Fibroblast of lung (primary cell): ENCODE measurements around the gene SORL1-AS1.

Experiments
- DNase-seq, 2 donors: peaks; one replicate each; pipeline versions ENCODE4 v3.0.0 to v3.0.0-alpha.2; 2010; ENCODE audit warnings: low read depth in 2 of 2
- H2AFZ ChIP-seq: 2 replicates; pipeline ENCODE4 v1.5.1; 2012; ENCODE audit warnings: low read length, control low read depth, inconsistent platforms
- H3K27ac ChIP-seq: 2 replicates; pipeline ENCODE4 v1.5.1; 2011; ENCODE audit warnings: low read length, control low read depth; ENCODE audit not compliant: insufficient read depth
- H3K27me3 ChIP-seq: 2 replicates; pipeline ENCODE4 v1.5.1; 2011; ENCODE audit warnings: mild to moderate bottlenecking, low read length; ENCODE audit not compliant: control insufficient read depth, insufficient read depth
- H3K36me3 ChIP-seq: 2 replicates; pipeline ENCODE4 v1.5.1; 2011; ENCODE audit warnings: low read length; ENCODE audit not compliant: control insufficient read depth, insufficient read depth
- H3K4me1 ChIP-seq: 2 replicates; pipeline ENCODE4 v1.5.1; 2011; ENCODE audit warnings: low read length; ENCODE audit not compliant: control insufficient read depth, insufficient read depth; ENCODE audit errors: extremely low read depth
- H3K4me2 ChIP-seq: 2 replicates; pipeline ENCODE4 v1.5.1; 2011; ENCODE audit warnings: low read length, control low read depth; ENCODE audit not compliant: insufficient read depth; ENCODE audit errors: extremely low read depth
- H3K4me3 ChIP-seq, 4 experiments: fragments of 200-600 bp in 1 of 4; sonication (generic) in 1 of 4; replicated peaks in 1 of 4; 2 replicates each; pipeline ENCODE4 v1.5.1; 2011 to 2016; ENCODE audit warnings: low read length in 4 of 4, low read depth in 3 of 4, mild to moderate bottlenecking in 3 of 4, control low read depth in 2 of 4, inconsistent platforms in 1 of 4, mixed read lengths in 1 of 4; ENCODE audit not compliant: insufficient read depth in 1 of 4; ENCODE audit errors: control extremely low read depth in 1 of 4
- H3K79me2 ChIP-seq: 2 replicates; pipeline ENCODE4 v1.5.1; 2012; ENCODE audit warnings: mild to moderate bottlenecking, low read length, inconsistent platforms; ENCODE audit not compliant: control insufficient read depth, insufficient read depth
- H3K9ac ChIP-seq: 2 replicates; pipeline ENCODE4 v1.5.1; 2011; ENCODE audit warnings: mild to moderate bottlenecking, low read length, control low read depth; ENCODE audit not compliant: insufficient read depth
- H3K9me3 ChIP-seq: 2 replicates; pipeline ENCODE4 v1.5.1; 2012; ENCODE audit warnings: low read depth, low read length; ENCODE audit not compliant: control insufficient read depth, insufficient read depth
- H4K20me1 ChIP-seq: 2 replicates; pipeline ENCODE4 v1.5.1; 2011; ENCODE audit warnings: low read length; ENCODE audit not compliant: control insufficient read depth, insufficient read depth; ENCODE audit errors: extremely low read depth
- CTCF ChIP-seq, 2 donors: IDR thresholded peaks in 1 of 2; conservative IDR thresholded peaks in 1 of 2; 1 replicate in 1 of 2; 2 replicates in 1 of 2; pipeline ENCODE4 v1.5.1; 2011 to 2012; ENCODE audit warnings: low read length in 2 of 2, control low read depth in 1 of 2, inconsistent platforms in 1 of 2, low read depth in 1 of 2, mild to moderate bottlenecking in 1 of 2
- EZH2 ChIP-seq: IDR thresholded peaks from 2 replicates; pipeline ENCODE4 v1.5.1; 2012; ENCODE audit warnings: low read length, control low read depth, mild to moderate bottlenecking; ENCODE audit errors: missing control alignments

SORL1-AS1 gene

GRCh38 chr11:121394785-121395184 lies 58.0 kb downstream of the SORL1-AS1 start:
- H3K9me3 ChIP-seq = no peaks in the 10 kb centered on the region
- no peak for DNase-seq
- H3K27me3 ChIP-seq = peaks cover 3% of the 10 kb centered on the region
- no peaks in the 10 kb centered on the region for H3K79me2 ChIP-seq
- H3K9ac ChIP-seq = no peak overlapping the region
- H3K27ac ChIP-seq = no peak overlapping the region
- H3K4me2 ChIP-seq = no peak overlapping the region
- no peaks in the 10 kb centered on the region for H3K4me1 ChIP-seq
- H3K4me3 ChIP-seq = no peak overlapping the region
- H3K36me3 ChIP-seq = no peaks in the 10 kb centered on the region
- H4K20me1 ChIP-seq = no peaks in the 10 kb centered on the region
- TF ChIP-seq EZH2 (no peak), CTCF (conservative IDR thresholded peaks at IDR 0.05 in 1 of 2, IDR thresholded peaks at IDR 0.05 in 1 of 2; ENCODE audit: low read depth in 1 of 2, low read length in 2 of 2) (no peak)
- no peak overlapping the region for H2AFZ ChIP-seq

DNA sequence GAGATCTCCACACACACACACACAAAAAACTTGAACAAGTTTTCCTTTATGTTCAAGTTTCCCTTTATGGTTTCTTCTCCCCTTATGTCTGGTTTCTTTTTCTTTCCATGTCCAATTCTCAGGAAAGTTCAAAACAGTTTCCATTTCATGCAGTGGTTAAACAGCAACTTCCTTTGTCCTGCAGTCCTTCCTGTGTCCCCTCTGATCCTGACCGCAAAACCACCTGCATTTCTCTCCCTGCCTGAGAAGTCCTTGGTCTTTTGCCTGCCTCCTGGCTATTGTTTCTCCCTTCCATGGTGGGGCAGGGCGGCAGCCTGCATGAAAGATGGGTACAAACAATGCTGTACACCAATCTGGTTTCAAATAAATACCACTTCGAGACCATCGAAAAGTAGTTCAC lies 58.9 kb downstream of the SORL1-AS1 start:
- TF ChIP-seq EZH2 (no peak), CTCF (conservative IDR thresholded peaks at IDR 0.05 in 1 of 2, IDR thresholded peaks at IDR 0.05 in 1 of 2; ENCODE audit: low read depth in 1 of 2, low read length in 2 of 2) (no peak)
- Histone ChIP-seq H3K79me2 (no peaks in the 10 kb centered on the region), H3K9me3 (no peaks in the 10 kb centered on the region), H2AFZ (no peak overlapping the region), H3K4me3 (no peak overlapping the region), H3K9ac (no peak overlapping the region), H3K27ac (no peak overlapping the region), H3K27me3 (peaks cover 3% of the 10 kb centered on the region), H3K4me2 (no peak overlapping the region), H3K36me3 (no peaks in the 10 kb centered on the region), H4K20me1 (no peaks in the 10 kb centered on the region), H3K4me1 (no peaks in the 10 kb centered on the region)
- no peak for DNase-seq

- Histone ChIP-seq H3K36me3 (no peaks in the 10 kb centered on the region), H2AFZ (no peak overlapping the region), H3K27me3 (peaks cover 3% of the 10 kb centered on the region), H3K79me2 (no peaks in the 10 kb centered on the region), H3K9ac (no peak overlapping the region), H3K4me2 (no peak overlapping the region), H3K27ac (no peak overlapping the region), H4K20me1 (no peaks in the 10 kb centered on the region), H3K9me3 (no peaks in the 10 kb centered on the region), H3K4me1 (no peaks in the 10 kb centered on the region), H3K4me3 (no peak overlapping the region)
- TF ChIP-seq EZH2 (no peak), CTCF (conservative IDR thresholded peaks at IDR 0.05 in 1 of 2, IDR thresholded peaks at IDR 0.05 in 1 of 2; ENCODE audit: low read depth in 1 of 2, low read length in 2 of 2) (no peak)
- no peak for DNase-seq
These were observed 60.9 kb downstream of the SORL1-AS1 start for GRCh38 chr11:121391914-121392313.
